GM12873 (cell line): ENCODE results near the gene PREX1.

Experiments used
- CTCF ChIP-seq: IDR thresholded peaks from 2 replicates; pipeline ENCODE4 v1.5.1; 2012; ENCODE audit warnings: low read depth, mild to moderate bottlenecking, moderate library complexity, low read length, control low read depth; ENCODE audit not compliant: insufficient read depth; ENCODE audit errors: missing control alignments

Gene PREX1

DNA sequence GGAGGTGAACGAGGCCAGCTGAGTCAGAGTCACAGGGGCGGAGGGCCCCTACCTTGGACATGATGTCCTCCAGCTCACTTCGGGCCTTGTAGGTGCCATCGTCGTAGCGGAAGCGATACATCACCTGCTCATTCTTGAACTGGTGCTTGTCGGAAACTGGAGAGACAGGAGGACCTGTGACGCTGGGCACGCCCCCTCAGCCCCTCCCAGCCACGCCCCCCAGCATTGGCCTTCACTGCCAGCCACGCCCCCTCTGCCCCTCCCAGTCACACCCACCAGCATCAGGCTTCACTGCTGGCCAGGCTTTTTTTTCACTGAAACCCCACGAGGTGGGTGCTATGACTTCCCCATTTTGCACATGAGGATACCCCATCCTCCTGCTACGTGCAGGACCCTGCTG, 148.2 kb downstream of the PREX1 start:
- TF ChIP-seq CTCF, result no peak

GRCh38 chr20:48679011-48679410, 148.8 kb downstream of the PREX1 start:
- TF ChIP-seq CTCF, result no peak

DNA sequence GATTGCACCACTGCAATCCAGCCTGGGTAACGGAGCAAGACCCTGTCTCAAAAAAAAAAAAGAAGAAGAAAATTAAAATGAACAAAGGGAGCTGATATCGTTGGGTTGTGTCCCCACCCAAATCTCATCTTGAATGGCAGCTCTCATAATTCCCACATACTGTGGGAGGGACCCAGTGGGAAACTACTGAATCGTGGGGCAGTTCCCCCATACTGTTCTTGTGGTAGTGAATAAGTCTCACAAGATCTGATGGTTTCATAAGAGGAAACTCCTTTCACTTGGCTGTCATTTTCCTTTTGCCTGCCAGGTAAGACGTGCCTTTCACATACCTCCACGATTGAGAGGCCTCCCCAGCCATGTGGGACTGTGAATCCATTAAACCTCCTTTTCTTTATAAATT, 149.4 kb downstream of the PREX1 start:
- TF ChIP-seq CTCF, result no peak

DNA sequence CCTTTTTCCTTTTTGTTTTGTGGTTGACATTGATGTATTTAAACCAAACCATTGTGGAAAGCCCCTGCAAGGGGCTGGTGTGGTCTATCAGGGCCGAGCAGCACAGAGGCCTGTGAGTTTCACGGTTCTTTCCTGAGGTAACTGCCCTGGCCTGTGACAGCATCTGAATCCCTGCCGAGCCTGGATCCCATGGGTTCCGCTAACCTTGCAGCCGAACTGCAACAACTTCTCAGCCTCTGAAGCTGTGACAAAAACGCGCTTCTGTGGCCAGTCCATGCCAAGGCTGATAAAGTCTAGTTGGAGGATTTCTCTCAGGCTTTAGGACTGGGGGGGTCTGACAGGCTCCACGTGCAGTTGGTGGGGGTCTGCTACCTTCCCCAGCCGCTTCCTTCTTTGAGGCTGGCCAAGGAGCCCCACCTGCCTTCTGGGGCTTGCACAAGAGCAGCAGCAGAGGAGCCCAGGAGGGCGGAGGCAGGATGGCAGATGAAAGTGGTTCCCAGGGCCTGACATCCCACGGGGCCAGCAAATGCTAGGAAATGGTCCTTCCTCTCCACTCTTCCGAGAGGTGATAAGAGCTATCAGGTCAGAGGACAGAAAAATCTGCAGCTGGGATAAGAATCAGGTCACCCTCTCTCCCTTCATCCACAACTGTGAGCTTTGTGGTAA, 150.9 kb downstream of the PREX1 start:
- TF ChIP-seq CTCF, result no peak

- no peak for TF ChIP-seq CTCF
Measured at GRCh38 chr20:48676125-48676524, 151.7 kb downstream of the PREX1 start.

DNA sequence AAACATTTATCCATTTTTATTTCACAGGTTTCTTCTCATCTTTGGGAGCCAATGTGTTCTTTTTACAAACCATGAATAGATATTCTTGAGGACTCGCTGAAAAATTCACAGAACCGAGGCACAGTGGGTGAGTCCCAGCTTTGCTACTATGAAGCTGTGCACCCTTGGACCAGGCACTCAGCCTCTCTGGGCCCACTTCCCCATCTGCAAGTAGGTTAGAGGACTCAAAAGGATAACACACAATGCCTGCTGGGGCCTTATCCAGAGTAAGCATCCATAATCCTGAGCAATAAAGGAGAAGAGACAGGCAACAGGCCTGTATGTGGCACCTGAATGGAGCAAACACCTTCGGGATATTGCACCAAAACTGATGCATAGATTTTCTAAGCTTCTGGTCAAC, 153.3 kb downstream of the PREX1 start:
- TF ChIP-seq CTCF, result no peak

GRCh38 chr20:48673507-48673906, 154.3 kb downstream of the PREX1 start:
- TF ChIP-seq CTCF, result no peak
